Measurements from ENCODE around the gene PLAGL2. TPM values are rescaled to one million over a fixed set of nuclear protein-coding genes. Genes with fewer than 3 reads are reported as not detected.
A peak's percentile ranks its signal among the peaks of the same experiment; 100 is the strongest.
"Not testable (repeated sequence)": the region's sequence is repeated elsewhere in the genome, so short reads cannot be mapped to it uniquely, and the experiment has no call there.

Gene PLAGL2, protein sequence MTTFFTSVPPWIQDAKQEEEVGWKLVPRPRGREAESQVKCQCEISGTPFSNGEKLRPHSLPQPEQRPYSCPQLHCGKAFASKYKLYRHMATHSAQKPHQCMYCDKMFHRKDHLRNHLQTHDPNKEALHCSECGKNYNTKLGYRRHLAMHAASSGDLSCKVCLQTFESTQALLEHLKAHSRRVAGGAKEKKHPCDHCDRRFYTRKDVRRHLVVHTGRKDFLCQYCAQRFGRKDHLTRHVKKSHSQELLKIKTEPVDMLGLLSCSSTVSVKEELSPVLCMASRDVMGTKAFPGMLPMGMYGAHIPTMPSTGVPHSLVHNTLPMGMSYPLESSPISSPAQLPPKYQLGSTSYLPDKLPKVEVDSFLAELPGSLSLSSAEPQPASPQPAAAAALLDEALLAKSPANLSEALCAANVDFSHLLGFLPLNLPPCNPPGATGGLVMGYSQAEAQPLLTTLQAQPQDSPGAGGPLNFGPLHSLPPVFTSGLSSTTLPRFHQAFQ
- 10 to 100 TPM; 14.5 to 22.2 (median 21.2) TPM for polyA plus RNA-seq (ENCODE audit: insufficient read length in 4 of 4)

GRCh38 chr20:32207626-32208498 lies at the start of gene PLAGL2, which contains the start of gene POFUT1:
Gene PLAGL2, minus strand, starts transcription at chr20:32207743. Its CDS starts 5,565 bp downstream, at chr20:32202178.
Gene POFUT1, plus strand, starts transcription at chr20:32207880. Its CDS starts 62 bp downstream, at chr20:32207942.
- peak; percentile 47 to 80 (median 76) for DNase-seq (ENCODE audit: low read depth in 4 of 4, low spot score in 3 of 4)

DNA sequence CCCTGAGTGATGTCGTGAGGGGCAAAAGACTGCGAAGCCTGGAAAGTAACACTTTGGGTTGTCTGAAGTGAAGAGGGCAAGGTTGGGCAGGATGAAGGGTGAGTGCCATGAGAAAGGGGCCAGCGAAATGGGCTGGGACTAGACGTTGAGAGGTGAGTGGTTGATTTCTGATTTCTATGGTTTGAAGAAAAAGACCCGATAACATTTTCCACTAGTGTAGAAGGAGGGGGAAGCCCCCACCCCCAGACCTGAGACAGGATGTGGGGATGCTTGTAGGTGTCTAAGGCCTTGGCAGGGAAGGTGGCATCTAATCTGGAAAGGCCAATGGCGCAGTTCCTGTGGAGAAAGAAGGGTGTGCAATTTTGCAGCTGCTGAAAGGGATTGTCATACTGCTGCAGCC lies 44.6 kb upstream of the PLAGL2 start:
- no peak for DNase-seq (ENCODE audit: low read depth in 4 of 4, low spot score in 3 of 4)

DNA sequence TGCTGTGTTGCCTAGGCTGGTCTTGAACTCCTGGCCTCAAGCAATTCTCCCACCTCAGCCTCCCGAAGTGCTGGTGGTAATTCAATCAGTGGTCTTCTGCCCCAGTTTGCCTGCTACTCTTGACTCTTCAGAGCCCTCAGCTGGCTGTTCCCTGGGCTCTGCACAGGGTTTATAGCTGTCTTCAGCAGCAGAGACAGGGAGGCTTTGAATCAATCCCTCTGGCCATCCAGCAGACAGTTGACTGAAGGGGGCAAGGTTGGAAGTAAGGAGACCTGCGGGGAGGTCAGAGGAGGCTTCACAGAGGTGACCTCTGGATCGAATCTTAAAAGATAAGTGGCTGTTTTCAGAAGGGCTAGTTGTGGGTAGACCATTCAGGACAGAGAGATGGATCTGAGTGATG lies 43.9 kb upstream of the PLAGL2 start:
- no peak for DNase-seq (ENCODE audit: low read depth in 4 of 4, low spot score in 3 of 4)

- DNase-seq (ENCODE audit: low read depth in 4 of 4, low spot score in 3 of 4) = no peak
Measured at GRCh38 chr20:32249030-32249738, 41.6 kb upstream of the PLAGL2 start.

DNA sequence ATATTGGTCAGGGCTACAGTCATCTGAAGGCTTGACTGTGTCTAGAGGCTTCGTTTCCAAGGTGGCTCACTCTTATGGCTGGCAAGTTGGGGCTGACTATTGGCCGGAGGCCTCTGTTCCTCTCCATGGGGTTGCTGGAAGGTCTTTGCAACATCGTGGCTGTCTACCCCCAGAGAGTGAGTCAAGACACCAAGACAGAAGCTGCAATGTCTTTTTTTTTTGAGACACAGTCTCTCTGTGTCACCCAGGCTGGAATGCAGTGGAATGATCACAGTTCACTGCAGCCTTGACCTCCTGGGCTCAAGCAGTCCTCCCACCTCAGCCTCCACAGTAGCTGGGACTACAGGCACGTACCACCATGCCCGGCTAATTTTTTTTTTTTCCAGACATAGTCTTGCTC lies 40.5 kb upstream of the PLAGL2 start:
- DNase-seq (ENCODE audit: low read depth in 4 of 4, low spot score in 3 of 4) = no peak

DNA sequence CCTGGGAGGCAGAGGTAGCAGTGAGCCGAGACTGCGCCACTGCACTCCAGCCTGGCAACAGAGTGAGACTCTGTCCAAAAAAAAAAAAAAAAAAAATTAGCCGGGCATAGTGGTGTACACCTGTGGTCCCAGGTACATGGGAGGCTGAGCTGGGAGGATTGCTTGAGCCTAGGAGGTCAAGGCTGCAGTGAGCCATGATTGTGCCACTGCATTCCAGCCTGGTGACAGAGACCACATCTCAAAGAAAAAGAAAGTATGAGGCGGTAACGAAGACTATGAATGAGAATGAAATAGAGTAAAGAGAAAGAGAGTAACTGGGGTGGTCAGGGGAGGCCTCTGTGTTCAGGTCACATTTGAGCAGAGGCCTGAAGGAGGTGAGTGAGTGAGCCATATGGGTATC lies 38.7 kb upstream of the PLAGL2 start:
- not testable (repeated sequence) for DNase-seq (ENCODE audit: low read depth in 4 of 4, low spot score in 3 of 4)

DNA sequence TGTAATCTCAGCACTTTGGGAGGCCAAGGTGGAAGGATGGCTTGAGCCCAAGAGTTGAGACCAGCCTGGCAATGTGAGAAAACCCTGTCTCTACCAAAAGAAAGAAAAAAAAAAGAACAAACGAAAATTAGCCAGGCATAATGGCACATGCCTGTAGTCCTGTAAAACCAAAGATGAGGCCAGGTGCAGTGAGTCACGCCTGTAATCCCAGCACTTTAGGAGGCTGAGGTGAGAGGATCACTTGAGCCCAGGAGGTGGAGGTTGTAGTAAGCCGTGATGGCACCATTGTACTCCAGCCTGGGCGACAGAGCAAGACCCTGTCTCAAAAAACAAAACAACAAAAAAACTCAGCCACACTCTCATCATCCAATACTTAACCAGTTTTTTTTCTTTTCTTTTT lies 37.4 kb upstream of the PLAGL2 start:
- no peak for DNase-seq (ENCODE audit: low read depth in 4 of 4, low spot score in 3 of 4)

DNA sequence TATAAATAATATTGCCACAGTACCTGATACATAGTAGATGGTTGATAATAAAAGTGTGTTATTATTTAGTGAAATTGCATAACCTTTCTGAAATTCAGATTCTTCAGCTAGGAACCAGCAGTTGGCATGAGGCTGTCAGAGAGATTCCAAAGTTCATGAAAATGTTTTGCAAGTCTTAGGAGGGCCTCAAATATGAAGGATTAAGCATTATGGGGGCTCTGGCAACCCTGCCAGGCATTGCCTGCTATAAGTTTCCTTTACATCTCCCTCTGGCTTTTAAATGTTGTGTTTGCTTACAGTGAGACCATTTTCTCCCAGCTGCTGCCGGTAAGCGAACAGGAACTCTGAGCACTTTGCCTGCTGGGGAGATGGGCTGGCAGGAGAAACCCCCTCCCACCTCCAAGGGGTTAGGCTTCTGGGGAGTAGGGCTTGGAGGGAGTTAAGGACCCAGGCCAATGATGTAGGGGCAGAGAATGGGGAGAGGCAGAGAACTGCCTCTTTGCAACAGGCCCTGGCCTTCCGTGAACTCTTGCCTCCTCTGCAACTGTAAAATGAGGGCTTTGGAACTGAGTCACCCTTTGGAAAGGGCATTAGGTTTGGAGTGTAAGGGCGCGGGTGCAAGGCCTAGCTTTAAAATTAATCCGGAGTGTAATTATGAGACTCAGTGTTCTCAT lies 36.7 kb upstream of the PLAGL2 start:
- no peak for DNase-seq (ENCODE audit: low read depth in 4 of 4, low spot score in 3 of 4)

GRCh38 chr20:32241807-32242206 lies 34.3 kb upstream of the PLAGL2 start:
- DNase-seq (ENCODE audit: low read depth in 4 of 4, low spot score in 3 of 4) = no peak

- DNase-seq (ENCODE audit: low read depth in 4 of 4, low spot score in 3 of 4) = no peak
Measured at GRCh38 chr20:32240205-32240604, 32.7 kb upstream of the PLAGL2 start.

GRCh38 chr20:32238483-32239425 lies 31.2 kb upstream of the PLAGL2 start:
- DNase-seq (ENCODE audit: low read depth in 4 of 4, low spot score in 3 of 4) = no peak

- no peak for DNase-seq (ENCODE audit: low read depth in 4 of 4, low spot score in 3 of 4)
Measured at GRCh38 chr20:32237419-32237818, 29.9 kb upstream of the PLAGL2 start.

- no peak for DNase-seq (ENCODE audit: low read depth in 4 of 4, low spot score in 3 of 4)
Measured at GRCh38 chr20:32236819-32237218, 29.3 kb upstream of the PLAGL2 start.

GRCh38 chr20:32236048-32236533 lies 28.5 kb upstream of the PLAGL2 start:
- DNase-seq (ENCODE audit: low read depth in 4 of 4, low spot score in 3 of 4) = no peak

DNA sequence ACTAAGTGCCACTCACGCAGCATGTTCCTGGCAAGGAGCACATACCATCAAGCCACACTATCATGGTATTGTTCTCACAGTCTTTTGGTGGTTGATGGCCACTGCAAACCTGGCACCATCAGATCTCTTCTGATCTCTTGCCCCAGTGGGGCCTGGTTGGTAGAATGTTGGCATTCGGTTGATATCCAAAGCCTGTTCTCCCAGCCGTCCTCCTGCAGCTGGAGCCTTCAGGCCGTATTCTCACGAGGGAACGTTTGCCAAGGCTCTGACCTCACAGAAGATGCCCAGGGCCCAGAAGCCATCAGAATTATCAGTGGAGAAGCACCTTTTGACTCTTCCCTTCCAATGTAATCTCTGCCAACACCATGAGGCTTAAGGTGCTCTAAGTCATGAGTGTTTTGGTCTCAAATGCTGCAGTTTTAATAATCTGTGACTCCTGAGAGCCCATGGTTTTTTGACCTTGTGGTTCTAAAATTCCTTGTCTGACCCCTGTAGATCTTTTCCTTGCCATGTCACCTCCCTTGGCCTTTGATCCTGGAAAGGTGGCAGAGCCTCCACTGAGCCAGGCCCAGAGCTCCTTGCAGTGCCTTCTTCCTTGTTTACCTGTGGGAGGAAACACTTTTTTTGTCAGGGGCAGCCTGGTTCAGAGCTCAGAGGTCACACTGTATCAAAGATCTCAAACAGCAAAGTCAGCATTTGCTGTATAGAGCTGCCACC lies 27.9 kb upstream of the PLAGL2 start:
- DNase-seq (ENCODE audit: low read depth in 4 of 4, low spot score in 3 of 4) = no peak

DNA sequence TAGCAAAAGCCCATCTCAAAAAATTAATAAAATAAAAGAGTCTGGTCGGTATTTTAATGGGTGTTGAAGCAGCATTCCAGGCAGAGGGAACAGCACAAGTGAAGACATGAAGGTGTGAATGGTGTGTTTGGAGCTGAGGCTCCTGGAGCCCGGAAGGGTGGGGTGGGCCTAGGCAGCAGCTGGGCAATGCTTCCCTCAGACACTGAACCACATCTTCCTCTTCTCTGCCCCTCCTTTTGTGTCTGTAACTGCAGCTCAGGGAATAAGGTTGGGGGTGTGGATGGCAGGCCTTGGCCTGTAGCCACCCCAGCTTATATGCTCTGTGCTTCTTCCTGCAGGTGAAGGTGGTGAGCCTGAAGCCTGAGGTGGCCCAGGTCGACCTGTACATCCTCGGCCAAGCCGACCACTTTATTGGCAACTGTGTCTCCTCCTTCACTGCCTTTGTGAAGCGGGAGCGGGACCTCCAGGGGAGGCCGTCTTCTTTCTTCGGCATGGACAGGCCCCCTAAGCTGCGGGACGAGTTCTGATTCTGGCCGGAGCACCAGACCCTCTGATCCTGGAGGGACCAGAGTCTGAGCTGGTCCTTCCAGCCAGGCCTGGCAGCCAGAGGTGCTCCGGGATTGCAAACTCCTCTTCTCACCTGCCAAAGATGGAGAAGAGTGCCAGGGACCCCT lies 26.7 kb upstream of the PLAGL2 start:
- DNase-seq (ENCODE audit: low read depth in 4 of 4, low spot score in 3 of 4) = no peak

DNA sequence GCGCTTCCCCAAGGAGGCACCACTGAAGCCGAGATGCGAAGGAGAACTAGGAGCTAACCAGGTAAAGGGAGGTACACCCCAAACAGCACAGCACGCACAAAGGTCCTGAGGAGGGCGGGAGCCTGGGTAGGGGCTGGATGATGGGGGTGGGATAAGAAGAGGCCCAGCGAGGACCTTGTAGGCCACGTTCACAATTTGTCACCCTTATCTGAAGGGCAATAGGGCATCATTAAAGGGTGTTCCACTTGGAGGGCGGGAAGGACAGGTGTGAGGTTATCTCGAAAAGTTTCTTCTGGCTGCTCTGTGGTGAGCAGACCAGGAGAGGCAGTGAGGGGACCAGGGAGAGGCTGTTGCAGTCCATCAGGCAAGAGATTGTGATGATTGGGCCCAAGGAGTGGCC lies 25.7 kb upstream of the PLAGL2 start:
- no peak for DNase-seq (ENCODE audit: low read depth in 4 of 4, low spot score in 3 of 4)
